NCI-H69 (cell line): ENCODE data around the gene RAB1B.
A peak's percentile ranks its signal among the peaks of the same experiment; 100 is the strongest.
"Not testable (repeated sequence)": the region's sequence is repeated elsewhere in the genome, so short reads cannot be mapped to it uniquely, and the experiment has no call there.

Experiments used
- DNase-seq: peaks from one replicate; lab custom pipeline; 2025; lab: John Stamatoyannopoulos, UW

The RAB1B gene

DNA sequence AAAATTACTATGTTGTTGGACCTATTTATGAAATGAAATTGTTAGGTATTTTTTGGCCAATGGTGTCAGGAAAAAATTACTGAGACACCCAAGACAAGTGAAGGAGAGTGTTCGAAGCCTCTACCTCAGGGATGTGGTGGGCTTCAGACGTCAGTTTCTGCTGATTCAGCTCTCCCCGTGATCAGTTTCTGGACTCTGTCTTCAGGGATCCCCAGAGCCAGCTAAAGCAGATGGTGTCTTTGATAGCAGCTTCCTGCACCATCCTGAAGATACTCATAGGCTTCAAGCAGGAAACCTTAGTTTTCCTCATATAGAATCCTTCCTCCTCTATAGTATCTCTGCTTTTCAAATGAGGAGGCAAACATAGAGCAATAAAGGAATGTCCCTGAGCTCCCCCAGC, 41.0 kb downstream of the RAB1B start:
- no peak for DNase-seq

DNA sequence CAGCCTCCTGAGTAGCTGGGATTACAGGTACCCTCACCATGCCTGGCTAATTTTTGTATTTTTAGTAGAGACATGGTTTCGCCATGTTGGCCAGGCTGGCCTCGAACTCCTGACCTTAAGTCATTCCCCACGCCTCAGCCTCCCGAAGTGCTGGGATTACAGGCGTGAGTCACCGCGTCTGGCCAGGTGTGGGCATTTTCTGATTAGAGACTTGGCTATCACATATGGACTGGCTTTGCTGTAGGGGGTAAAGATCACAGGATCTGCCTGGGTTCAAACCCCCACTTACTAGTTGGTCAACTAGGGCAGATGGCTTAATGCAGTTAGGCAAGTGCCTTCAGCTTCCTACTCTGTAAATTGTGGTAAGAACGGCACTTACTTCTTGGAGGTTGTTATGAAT, 41.9 kb downstream of the RAB1B start:
- DNase-seq: no peak

DNA sequence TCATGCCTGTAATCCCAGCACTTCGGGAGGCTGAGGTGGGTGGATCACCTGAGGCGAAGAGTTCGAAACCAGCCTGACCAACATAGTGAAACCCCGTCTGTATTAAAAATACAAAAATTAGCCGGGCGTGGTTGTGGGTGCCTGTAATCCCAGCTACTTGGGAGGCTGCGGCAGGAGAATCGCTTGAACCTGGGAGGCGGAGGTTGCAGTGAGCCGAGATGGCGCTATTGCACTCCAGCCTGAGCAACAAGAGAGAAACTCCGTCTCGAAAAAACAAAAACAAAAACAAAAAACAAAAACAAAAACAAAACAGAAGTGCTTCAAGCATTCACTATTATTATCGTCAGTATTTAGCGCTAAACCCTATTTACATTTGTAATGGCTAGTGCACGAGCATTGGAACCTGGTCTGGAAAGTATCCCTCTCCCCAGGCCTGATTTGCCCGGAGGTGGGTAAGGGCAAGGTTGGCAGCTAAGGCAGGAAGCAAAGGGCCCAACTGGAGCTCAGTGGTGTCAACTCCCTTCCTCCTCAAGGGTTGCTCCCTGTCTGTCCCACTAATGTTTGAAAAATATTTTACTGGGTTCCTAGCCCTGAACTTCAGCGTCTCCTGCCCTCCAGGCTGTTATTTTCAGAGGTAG, 42.5 kb downstream of the RAB1B start:
- DNase-seq: not testable (repeated sequence)

DNA sequence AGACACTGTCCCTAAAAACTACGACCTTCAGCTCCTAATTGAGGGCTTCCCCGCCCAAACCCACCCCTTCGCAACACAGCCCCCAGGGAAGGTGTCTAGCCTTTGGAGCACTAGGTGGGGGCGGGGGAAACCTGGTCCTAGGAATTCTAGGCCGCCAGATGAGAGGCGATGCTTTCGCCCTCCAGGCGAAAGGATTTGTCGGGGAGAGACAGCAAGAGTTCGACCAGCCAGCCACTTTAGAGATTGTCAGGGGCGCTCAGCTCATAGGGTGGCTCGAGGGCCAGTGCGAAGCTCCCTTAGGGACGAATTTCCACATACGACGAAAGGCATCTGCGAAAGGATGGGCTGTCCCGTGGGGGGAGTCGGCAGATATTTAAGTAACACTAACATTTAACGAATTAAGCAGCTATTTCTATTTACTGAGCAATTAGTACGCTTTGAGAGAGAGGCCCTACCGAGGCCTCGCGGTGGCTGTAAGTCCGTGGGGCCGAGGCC, 43.1 kb downstream of the RAB1B start:
- DNase-seq: peak; percentile 62

DNA sequence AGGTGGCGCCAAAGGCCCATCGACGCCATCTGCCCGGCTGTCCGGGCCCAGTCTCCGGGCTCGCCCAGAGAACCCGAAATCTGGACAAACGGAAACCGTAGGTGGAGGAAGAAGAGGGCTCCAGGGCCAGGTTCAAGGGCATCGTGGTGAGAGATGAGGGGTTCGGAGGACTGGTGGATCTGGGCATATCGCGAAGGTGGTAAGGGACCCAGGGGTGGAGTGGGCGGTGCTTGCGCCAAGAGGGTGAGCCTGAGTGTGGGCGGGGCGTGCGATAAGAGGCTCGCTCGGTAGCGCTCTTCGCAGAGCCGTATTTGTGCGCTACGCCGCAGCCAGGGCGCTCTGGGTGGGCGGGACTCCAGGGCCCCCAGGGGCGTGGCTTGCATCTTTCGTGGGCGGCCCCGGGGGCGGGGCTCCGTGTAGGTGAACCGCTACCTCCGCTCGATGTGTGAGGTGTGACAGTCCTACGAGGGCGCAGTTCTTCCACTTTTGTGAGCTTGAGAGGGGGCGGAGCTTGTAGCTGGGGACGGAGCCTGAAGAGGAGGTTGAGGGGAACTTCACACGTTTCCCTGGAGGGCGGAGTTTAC, 43.6 kb downstream of the RAB1B start:
- peak; percentile 98 for DNase-seq

DNA sequence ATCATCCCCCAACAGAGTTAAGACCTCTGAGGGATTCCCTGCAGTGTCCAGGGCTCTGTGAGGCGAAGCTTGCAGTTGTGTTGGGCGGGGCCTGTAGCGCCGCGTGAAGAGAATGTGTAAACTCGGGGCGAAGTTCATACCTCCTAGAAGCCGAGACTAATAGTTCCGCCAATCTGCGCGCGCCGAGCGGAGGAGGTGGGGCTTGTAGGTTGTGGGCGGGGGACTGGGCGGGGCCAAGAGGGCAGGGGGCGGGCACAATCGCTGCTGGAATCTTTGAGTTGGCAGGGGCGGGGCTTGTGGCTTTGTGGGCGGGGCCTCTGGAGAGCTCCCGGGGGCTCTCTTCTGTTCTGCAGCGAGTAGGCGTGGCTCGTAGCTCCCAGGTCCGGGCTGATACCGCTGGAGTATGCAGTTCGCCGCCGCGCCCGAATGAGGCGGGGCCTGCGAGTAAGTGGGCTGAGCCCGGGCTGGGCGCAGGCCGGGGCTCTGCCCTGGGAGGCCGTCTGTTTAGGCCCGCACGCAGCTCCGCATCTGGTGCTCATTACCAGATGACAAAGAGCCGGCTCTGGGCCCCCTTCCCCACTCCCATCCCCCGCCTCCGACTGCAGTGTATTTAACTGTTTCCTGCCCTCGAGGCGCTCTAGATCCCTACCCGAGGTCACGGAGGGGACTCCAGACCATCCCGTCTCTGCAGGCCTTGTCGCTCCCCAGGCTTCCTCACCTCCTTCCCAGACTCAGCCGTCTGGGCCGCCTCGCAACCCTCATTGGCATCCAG, 44.3 kb downstream of the RAB1B start:
- peak; percentile 99 for DNase-seq

DNA sequence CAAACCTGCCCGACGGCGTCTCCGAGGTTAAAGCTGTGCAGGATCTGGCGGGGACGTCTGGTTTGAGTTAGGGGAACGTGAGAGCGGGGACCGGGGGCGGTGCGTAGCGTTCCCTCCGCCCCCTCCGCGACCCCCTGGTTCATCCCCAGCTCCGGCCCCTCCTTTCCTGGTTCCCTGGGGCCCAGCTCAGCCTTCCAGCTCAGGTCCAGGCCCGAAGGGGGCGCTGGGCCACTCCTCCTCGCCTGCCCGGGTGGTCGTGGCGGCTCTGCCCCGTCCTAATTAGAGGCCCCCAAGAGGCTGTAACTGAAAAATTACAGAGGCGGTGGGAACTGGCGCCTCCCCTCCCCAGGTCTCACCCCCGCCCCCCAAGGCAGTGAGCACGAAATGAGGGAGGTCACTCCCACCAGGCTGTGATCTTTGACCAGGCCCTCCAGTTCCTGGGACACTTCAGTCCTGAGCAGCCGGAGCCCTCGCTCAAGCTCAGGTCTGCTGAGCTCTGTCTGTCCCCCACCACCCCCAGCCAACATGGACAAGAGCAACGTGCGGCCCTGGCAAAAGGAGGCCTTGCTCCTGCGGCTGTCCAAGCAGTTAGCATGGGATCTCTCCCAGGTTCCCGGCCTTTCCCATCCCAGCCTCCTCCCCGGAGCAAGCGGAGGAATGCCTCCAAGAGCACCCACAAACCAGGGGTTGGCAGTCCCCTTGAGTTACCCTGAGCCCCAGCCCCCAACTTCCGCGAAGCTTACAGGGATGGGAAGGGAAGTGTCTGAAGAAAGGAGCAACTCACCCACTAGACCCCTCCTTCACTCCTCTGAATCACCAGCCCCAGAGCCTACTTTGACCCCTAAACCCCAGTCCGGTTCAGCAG, 45.1 kb downstream of the RAB1B start:
- no peak for DNase-seq

DNA sequence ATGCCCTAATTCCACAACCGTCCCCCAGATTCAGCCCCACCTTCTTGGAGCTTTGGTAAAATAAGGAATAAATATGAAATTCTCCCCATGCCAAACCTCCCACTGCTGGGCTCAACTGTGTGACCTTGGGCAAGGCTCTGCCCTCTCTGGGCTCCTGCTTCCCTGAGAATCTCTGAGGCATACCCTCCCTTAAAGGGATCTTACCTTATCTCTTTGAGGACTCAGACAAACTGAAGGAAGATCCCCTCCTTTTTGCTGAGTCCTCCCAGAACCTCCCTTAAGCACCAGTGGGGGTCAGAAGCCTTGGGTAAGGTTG, 45.7 kb downstream of the RAB1B start:
- DNase-seq: no peak

DNA sequence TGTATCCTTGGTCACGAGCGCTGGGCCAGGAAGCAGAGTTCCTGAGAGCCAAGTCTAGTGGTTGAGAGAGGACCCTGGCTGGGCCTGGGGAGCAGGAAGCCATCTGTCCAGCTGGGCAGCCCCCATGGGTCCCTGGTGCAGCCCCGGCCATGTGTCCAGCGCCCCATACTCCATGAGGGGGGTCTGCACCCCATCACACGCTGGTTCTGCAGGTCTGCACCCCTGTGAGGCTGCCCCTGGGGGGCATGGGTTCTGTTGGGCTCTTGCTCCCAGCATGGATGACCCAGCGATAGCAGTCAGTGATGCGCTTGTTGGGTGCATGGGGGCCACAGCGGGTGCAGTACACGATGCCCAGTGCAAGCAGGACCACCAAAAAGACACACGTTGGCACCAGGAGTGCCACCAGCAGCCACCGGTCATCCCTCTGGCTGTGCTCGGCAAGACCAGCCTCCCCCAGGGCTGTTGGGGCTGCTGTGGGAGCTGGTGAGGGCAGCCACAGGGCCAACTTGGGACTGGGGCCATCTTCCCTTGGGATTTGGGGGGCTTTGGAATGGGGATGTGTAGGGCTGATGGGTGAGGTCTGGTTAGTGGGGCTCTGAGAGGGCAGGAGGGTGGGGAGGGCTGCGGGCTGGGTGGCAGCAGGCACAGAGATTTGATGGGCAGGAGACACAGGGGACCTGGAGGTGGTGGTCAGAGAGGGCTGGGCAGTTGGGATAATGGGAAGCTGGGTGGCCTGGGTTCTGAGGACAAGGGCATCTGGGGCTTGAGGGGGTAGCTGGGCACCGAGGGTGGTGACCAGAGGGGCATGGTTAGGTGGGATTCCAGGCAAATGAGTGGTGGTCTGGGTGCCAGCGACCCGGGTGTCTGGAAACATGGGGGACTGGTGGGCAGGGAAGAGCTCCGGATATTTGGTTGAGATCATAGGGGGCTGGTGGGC, 46.4 kb downstream of the RAB1B start:
- DNase-seq: no peak

DNA sequence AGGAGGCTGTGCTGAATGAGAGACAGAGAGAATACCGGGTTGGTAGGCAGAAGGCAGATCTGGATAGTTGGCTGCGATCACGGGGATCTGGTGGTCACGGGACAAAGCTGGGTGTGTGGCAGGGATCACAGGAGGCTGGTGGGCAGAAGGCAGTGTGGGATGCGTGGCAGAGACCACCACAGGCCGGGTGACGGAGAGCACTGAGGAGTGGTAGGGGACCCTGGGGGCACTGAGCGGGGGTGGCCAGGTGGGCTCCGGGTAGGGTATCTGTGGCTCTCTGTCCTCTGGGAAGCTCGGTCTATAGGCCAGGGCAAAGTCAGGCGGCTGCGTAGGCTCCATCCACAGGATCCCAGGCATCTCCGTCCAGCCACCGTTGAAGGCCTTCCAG, 47.1 kb downstream of the RAB1B start:
- no peak for DNase-seq

DNA sequence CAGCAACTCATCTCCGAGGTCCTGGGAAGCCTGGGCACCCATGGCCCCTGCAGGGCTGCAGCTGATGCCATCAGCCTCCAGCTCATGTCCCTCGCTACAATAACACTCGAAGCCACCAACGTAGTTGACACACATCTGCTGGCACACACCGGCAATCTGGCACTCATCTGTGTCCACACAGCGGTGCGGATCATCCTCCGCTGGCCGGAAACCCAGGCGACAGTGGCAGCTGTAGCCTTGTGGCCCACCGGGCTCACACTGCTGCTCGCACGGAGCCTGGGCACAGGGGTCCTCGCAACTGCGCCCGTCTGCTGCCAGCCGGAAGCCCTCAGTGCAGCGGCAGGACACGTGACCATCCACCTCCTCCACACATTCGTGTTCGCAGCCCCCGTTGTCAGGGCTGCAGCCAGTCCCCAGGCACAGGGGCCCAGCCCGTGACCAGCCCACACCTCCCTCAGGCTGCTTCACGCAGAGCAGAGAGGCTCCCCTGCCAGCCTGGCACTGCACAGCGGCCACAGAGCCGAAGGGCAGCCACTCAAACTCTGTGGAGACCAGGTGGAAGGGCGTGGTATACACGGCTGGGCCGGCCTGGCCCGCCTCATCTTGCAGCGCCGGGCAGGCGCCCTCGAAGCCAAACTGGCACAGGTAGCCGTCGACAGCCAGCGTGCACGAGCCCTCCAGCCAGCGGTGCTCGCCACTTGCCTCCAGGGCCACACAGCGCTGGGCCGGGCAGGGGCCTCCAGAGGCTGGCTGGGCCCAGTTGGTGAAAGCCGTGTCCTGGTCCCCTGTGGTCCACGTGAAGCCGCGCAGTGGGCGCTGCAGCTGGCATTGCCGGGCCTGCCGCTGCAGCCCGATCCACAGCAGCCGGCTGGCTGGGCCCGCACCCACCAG, 47.7 kb downstream of the RAB1B start:
- DNase-seq: peak; percentile 86

DNA sequence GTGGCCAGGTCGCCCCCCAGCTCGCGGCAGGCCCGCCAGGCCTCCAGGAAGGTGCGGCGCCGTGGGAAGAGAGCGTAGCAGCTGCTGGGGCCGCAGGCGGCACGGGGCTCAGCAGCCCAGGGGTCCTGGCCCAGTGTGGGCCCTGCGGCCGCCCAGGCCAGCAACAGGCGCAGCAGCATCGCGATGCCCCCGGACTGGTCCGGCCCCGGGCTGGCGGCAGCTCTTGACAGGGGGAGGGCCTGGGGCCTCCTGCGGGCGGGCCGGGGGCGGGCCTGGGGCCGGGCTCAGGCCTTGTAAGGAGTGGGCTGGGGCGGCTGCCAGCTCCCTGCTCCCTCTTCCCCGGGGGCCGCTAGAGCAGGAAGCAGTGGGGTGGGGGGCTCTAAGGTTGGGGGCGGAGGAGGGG, 48.4 kb downstream of the RAB1B start, which contains the start of gene CD248:
CD248 (minus strand) TSS at position 196 of the 403 bp plus-strand sequence; CDS start at position 179, 17 bp downstream.
- peak; percentile 79 for DNase-seq

DNA sequence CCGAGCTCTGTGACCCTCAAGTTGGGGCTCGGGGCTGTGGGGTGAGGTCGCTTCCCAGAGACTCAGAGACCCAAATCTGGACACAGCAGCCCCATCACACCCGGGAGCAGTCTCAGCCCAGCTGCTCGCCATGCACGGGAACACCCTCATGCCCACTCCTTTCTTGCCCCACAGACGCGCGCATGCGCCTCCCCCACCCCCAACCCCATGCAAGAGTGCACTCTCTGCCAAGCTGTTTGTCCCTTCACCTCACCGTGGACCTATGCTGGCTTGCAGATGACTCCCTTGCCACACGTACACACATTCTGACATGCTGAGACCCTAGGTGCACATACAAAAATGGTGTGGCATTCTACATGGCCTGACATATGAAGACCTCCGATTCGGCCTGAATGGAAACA, 48.9 kb downstream of the RAB1B start:
- DNase-seq: peak; percentile 45

DNA sequence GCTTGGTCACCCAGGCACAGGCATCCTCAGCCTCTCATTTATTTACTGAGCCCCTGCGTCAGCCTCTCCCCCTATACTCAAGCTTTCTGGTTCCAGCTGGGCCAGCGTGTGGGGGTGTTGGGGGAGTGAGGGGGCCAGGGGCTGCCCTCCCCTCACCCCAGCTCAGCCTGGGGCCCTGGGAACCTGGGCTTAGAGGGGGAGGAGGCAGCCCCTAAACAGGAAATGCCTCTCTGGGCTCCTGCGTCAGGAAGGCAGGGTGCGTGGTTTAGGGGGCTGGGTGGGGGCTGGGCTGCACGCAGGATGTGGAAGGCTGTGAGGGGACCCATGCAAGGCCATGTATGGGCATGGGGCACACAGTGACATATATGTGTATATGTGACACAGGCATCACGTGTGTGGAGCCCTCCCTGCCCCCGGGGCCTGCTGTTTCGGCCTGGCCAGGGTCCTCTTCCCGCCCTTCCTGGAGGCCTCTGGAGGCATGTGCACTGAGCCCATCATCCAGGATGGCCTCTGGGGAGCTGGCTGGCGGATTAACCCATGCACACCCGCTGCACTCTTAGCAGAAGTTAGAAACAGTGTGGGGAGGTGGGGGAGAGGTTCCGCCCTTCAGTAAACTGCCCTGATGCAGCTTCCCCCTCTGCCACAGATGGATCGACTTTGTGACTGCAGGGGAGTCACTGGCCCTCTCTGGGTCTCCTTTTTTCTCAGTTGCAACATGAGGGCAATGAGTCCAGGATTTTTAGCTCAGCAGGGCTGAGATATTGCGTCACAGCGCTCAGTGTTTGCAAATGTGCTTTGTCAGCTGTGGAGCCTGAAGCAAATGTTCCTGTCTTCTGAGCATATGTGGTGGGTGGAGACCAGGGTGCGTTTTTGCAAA, 49.5 kb downstream of the RAB1B start:
- DNase-seq: peak; percentile 40

DNA sequence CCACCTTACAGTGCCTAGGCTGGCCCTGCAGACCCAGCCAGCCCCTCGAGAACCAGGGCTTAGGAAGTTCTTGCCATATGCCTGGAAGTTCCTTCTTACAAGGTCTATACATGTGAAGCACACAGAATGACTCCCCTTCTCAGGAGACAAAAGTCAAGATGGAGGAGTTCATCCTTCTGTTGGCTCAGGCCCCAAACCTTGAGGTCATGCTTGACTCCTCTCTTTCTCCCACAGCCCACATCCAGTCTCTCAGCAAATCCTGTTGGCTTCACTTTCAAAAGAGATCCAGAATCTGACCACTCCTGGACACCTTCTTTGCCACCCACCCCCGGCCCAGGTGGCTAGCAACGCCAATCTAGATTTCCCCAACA, 50.1 kb downstream of the RAB1B start:
- no peak for DNase-seq

DNA sequence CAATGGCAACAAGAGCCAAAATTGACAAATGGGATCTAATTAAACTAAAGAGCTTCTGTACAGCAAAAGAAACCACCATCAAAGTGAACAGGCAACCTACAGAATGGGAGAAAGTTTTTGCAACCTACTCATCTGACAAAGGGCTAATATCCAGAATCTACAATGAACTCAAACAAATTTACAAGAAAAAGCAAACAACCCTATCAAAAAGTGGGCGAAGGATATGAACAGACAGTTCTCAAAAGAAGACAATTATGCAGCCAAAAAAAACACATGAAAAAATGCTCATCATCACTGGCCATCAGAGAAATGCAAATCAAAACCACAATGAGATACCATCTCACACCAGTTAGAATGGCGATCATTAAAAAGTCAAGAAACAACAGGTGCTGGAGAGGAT, 51.9 kb downstream of the RAB1B start:
- DNase-seq: not testable (repeated sequence)

DNA sequence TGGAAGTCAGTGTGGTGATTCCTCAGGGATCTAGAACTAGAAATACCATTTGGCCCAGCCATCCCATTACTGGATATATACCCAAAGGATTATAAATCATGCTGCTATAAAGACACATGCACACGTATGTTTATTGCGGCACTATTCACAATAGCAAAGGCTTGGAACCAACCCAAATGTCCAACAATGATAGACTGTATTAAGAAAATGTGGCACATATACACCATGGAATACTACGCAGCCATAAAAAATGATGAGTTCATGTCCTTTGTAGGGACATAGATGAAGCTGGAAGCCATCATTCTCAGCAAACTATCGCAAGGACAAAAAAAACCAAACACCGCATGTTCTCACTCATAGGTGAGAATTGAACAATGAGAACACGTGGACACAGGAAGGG, 52.3 kb downstream of the RAB1B start:
- not testable (repeated sequence) for DNase-seq

DNA sequence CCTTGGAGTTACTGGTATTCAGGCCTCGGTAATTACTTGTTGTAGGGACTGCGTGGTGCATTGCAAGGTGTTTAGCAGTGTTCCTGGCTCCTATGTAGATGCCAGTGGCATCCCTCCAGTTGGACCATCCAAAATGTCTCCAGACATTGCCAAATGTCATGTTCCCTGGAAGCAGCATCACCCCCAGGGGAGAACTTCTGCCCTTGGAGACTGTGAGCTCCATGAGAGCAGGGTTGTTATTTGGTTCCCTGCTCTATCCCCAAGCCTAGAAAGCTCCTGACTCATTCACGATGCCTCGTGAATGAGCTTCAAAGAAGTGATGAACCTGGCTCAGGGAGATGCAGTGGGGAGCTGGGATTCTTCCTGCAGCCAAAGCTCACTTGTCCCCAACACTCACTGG, 53.2 kb downstream of the RAB1B start:
- DNase-seq: no peak

DNA sequence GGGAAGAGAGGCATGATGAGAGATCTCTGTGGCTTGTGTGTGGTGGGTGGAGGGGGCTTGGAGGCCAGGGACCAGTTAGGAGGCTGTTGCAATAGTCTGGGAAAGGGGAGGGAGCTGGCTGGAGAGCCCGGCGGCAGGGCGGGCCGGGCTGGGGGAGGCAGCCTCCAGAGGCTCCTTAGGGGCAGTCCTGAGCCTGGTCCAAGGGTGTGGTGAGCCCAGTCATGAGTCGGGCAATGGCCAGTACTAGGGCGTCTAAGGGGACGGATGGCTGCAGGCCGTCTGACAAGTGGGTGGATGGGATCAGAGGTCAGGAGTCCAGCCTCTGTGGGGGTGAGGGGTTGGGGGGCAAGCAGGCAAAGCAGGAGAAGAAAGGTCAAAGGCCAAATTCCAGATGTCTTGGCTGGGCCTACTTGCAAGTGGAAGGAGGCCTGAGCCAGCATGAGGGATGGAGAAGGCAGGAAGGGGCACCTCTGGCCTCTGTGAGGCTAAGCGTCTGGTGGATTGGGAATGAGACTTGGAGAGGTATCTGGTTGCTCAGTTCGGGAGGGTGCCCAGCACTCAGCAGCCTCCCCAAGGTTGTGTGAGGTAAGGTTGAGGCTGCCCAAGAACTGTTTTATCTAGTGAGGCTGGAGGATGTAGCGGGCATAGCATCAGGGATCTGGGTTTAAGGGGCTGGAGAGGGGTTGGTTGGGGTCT, 54.4 kb downstream of the RAB1B start:
- no peak for DNase-seq
